PC-3 (cell line): ENCODE results near the gene SLC12A2.

Source experiments
- CTCF ChIP-seq: fragments of 300-600 bp; sonication (generic); conservative IDR thresholded peaks from 2 replicates; pipeline ENCODE4 v1.5.1; 2017; ENCODE audit warnings: antibody characterized with exemption, low read depth, mild to moderate bottlenecking, low read length
- EZH2 ChIP-seq: fragments of 300-600 bp; sonication (generic); IDR thresholded peaks from one replicate; pipeline ENCODE4 v1.6.1; 2017; ENCODE audit warnings: antibody characterized with exemption, mild to moderate bottlenecking, low read length; ENCODE audit not compliant: unreplicated experiment

- no peak for TF ChIP-seq CTCF
- TF ChIP-seq EZH2, result no peak
These were observed 108.8 kb downstream of the SLC12A2 start for GRCh38 chr5:128192368-128192767.
